Loucy (cell line): ENCODE measurements around the gene MVD.

Experiments used
- CTCF ChIP-seq: fragments of 200-600 bp; sonication (generic); conservative IDR thresholded peaks from 2 replicates; pipeline ENCODE4 v1.5.1; 2014; ENCODE audit warnings: mild to moderate bottlenecking, antibody characterized with exemption, low read length
- EZH2phosphoT487 ChIP-seq: fragments of 200-600 bp; IDR thresholded peaks from 2 replicates; pipeline ENCODE4 v1.6.1; 2018; ENCODE audit warnings: antibody characterized with exemption, mild to moderate bottlenecking, moderate library complexity, borderline replicate concordance

- TF ChIP-seq CTCF = no peak
- no peak for TF ChIP-seq EZH2phosphoT487
These were observed 39.7 kb upstream of the MVD start for GRCh38 chr16:88702371-88703210.
